NB4 (cell line): ENCODE data around the gene KPNA6.

Experiments used
- MYC ChIP-seq: IDR thresholded peaks from 2 replicates; pipeline ENCODE4 v1.6.1; 2011; ENCODE audit warnings: low read depth, low read length
- POLR2A ChIP-seq: IDR thresholded peaks from 2 replicates; pipeline ENCODE4 v1.6.1; 2011; ENCODE audit warnings: mild to moderate bottlenecking; ENCODE audit not compliant: insufficient read length; ENCODE audit errors: extremely low read depth
- TF ChIP-seq, protein P1 (sequence below): IDR thresholded peaks from one replicate; pipeline ENCODE4 v1.5.1; 2012; ENCODE audit warnings: low read depth, low read length
- TF ChIP-seq, protein P2 (sequence below): IDR thresholded peaks from 2 replicates; pipeline ENCODE4 v1.6.1; 2011; ENCODE audit warnings: low read depth, low read length

DNA sequence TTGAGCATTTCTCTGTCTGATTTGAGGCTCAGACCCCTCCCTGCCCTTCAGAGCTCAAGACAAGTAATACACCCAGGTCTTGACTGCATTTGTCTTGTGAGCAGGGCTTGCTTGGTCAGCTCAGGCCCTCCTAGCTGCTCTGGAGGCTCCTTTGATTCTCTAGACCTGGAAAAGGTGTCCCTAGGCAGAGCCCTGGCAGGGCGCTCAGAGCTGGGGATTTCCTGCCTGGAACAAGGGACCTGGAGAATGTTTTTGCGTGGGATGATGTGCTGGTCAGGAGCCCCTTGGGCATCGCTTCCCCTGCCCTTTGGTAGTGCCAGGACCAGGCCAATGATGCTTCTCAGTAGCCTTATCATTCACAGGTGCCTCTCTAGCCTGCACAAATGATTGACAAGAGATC is 87.7 kb downstream of the KPNA6 start:
- TF ChIP-seq, protein P1, sequence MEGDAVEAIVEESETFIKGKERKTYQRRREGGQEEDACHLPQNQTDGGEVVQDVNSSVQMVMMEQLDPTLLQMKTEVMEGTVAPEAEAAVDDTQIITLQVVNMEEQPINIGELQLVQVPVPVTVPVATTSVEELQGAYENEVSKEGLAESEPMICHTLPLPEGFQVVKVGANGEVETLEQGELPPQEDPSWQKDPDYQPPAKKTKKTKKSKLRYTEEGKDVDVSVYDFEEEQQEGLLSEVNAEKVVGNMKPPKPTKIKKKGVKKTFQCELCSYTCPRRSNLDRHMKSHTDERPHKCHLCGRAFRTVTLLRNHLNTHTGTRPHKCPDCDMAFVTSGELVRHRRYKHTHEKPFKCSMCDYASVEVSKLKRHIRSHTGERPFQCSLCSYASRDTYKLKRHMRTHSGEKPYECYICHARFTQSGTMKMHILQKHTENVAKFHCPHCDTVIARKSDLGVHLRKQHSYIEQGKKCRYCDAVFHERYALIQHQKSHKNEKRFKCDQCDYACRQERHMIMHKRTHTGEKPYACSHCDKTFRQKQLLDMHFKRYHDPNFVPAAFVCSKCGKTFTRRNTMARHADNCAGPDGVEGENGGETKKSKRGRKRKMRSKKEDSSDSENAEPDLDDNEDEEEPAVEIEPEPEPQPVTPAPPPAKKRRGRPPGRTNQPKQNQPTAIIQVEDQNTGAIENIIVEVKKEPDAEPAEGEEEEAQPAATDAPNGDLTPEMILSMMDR: no peak
- TF ChIP-seq POLR2A (no peak), MYC (no peak)
- TF ChIP-seq, protein P2, sequence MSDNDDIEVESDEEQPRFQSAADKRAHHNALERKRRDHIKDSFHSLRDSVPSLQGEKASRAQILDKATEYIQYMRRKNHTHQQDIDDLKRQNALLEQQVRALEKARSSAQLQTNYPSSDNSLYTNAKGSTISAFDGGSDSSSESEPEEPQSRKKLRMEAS: no peak
